ENCODE results near the gene TMEM9. TPM values are rescaled to one million over a fixed set of nuclear protein-coding genes. Genes with fewer than 3 reads are reported as not detected.

TMEM9 gene
- total and polyA plus RNA-seq, 4 donors = 30.5 to 59.5 (median 49.0) TPM

DNA sequence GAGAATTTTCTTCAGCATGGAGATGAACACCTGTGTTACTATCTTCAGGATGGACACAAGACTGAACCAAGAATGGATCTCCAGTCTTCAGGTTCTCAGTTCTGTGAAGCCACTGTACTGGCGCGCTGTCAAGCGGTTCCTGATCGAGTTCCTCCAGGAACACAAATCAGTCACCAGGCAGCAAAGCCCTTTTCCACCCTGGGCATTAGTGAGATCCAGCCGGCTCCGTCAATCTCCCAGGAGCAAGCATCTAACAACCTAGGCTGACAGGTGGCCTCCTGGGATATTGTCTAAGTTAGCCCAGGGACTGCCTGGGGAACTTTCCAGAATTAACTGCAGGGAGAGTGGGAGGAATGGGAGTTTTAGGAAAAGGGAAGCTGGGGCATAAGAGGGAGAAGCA lies 26.6 kb upstream of the TMEM9 start:
- Histone ChIP-seq H3K4me3 (ENCODE audit: low read depth in 1 of 3, low read length in 3 of 3) (no peak overlapping the region), H3K4me1 (ENCODE audit: control insufficient read depth in 4 of 4, insufficient read depth in 4 of 4, low read length in 3 of 4) (peaks cover 0 to 2% (median 0%) of the 10 kb centered on the region in 4 donors), H3K9ac (ENCODE audit: low read depth in 1 of 2, low read length in 2 of 2) (no peak overlapping the region), H3K36me3 (ENCODE audit: control insufficient read depth in 4 of 4, insufficient read depth in 3 of 4, low read depth in 1 of 4, low read length in 3 of 4) (no peaks in the 10 kb centered on the region), H3K27ac (ENCODE audit: low read depth in 1 of 2, low read length in 2 of 2) (no peak overlapping the region), H3K27me3 (ENCODE audit: control insufficient read depth in 4 of 4, insufficient read depth in 4 of 4, low read length in 3 of 4) (no peaks in the 10 kb centered on the region), H3K9me3 (ENCODE audit: control insufficient read depth in 4 of 4, low read length in 3 of 4) (no peaks in the 10 kb centered on the region)
- TF ChIP-seq GABPA (IDR thresholded peaks at IDR 0.05 in 1 of 2, conservative IDR thresholded peaks at IDR 0.05 in 1 of 2) (no peak), RXRA (IDR thresholded peaks at IDR 0.05) (no peak), NR2F2 (IDR thresholded peaks at IDR 0.05) (no peak), FOXA1 (IDR thresholded peaks at IDR 0.05) (no peak), HNF4A (conservative IDR thresholded peaks at IDR 0.05) (no peak), YY1 (IDR thresholded peaks at IDR 0.05) (no peak)
- TF ChIP-seq, protein P1, sequence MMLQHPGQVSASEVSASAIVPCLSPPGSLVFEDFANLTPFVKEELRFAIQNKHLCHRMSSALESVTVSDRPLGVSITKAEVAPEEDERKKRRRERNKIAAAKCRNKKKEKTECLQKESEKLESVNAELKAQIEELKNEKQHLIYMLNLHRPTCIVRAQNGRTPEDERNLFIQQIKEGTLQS (IDR thresholded peaks at IDR 0.05) = no peak
- TF ChIP-seq, protein P2, sequence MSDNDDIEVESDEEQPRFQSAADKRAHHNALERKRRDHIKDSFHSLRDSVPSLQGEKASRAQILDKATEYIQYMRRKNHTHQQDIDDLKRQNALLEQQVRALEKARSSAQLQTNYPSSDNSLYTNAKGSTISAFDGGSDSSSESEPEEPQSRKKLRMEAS (IDR thresholded peaks at IDR 0.05) = no peak
- no peak for DNase-seq (ENCODE audit: low spot score)
- 89% methylated on average over 6 of the region's 6 CpGs for WGBS

DNA sequence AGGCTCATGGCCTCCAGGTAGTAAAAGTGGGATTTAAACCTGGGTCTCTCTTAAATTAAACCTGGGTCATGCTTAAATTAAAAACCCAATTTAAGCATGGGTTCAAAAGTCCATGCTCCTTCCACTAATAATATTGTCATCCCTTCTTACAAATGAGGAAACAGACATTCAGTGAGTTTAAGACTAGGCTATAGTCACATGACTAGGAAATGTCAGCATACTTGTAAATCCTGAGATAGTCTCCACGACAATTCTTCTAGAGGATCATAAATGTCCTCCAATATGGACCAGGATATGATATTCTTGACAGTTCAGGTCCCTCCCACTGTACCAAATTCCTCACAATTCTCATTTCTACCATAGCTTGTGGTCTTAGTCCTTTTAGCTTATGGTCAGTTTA lies 25.9 kb upstream of the TMEM9 start:
- no peaks in the 10 kb centered on the region for H3K27me3 ChIP-seq (ENCODE audit: control insufficient read depth in 4 of 4, insufficient read depth in 4 of 4, low read length in 3 of 4)
- H3K9me3 ChIP-seq (ENCODE audit: control insufficient read depth in 4 of 4, low read length in 3 of 4) = no peaks in the 10 kb centered on the region
- H3K4me1 ChIP-seq (ENCODE audit: control insufficient read depth in 4 of 4, insufficient read depth in 4 of 4, low read length in 3 of 4) = peaks cover 0 to 2% (median 1%) of the 10 kb centered on the region in 4 donors
- no peak overlapping the region for H3K9ac ChIP-seq (ENCODE audit: low read depth in 1 of 2, low read length in 2 of 2)
- no peak for DNase-seq (ENCODE audit: low spot score)
- WGBS = 67% methylated on average over 1 of the region's 1 CpG
- TF ChIP-seq EGR1 (IDR thresholded peaks at IDR 0.05; ENCODE audit: low read depth in 2 of 2) = no peak
- no peak for TF ChIP-seq JUND (IDR thresholded peaks at IDR 0.05)
- TF ChIP-seq, protein P2 (IDR thresholded peaks at IDR 0.05) = no peak
- no peak for TF ChIP-seq NR2F2 (IDR thresholded peaks at IDR 0.05)
- TF ChIP-seq, protein P3, sequence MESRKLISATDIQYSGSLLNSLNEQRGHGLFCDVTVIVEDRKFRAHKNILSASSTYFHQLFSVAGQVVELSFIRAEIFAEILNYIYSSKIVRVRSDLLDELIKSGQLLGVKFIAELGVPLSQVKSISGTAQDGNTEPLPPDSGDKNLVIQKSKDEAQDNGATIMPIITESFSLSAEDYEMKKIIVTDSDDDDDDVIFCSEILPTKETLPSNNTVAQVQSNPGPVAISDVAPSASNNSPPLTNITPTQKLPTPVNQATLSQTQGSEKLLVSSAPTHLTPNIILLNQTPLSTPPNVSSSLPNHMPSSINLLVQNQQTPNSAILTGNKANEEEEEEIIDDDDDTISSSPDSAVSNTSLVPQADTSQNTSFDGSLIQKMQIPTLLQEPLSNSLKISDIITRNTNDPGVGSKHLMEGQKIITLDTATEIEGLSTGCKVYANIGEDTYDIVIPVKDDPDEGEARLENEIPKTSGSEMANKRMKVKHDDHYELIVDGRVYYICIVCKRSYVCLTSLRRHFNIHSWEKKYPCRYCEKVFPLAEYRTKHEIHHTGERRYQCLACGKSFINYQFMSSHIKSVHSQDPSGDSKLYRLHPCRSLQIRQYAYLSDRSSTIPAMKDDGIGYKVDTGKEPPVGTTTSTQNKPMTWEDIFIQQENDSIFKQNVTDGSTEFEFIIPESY (IDR thresholded peaks at IDR 0.05) = no peak
- TF ChIP-seq FOXA2 (IDR thresholded peaks at IDR 0.05) = no peak
- TF ChIP-seq HNF4A (conservative IDR thresholded peaks at IDR 0.05) = no peak
- H3K4me3 ChIP-seq (ENCODE audit: low read depth in 1 of 3, low read length in 3 of 3) = no peak overlapping the region
- no peaks in the 10 kb centered on the region for H3K36me3 ChIP-seq (ENCODE audit: control insufficient read depth in 4 of 4, insufficient read depth in 3 of 4, low read depth in 1 of 4, low read length in 3 of 4)
- no peak overlapping the region for H3K27ac ChIP-seq (ENCODE audit: low read depth in 1 of 2, low read length in 2 of 2)

DNA sequence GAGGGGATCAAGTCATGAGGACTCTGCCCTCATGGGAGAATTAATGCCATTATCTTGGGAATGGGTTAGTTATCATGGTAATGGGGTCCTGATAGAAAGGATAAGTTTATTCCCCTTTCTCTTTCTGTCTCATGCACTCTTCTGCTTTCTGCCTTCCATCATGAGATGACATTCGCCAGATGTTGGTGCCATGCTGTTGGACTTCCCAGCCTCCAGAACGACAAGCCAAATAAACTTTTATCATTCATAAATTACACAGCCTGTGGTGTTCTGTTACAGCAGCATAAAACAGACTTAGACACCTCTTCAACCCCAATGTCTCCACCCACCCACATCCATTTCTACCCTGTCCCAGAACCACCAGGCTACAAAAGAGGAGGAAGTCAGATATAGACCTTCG lies 24.4 kb upstream of the TMEM9 start:
- TF ChIP-seq YY1 (IDR thresholded peaks at IDR 0.05) (no peak), FOXA1 (IDR thresholded peaks at IDR 0.05) (no peak), RAD21 (IDR thresholded peaks at IDR 0.05) (no peak), HNF4G (IDR thresholded peaks at IDR 0.05) (no peak), RXRA (IDR thresholded peaks at IDR 0.05) (no peak), NR2F2 (IDR thresholded peaks at IDR 0.05) (no peak), FOXA2 (IDR thresholded peaks at IDR 0.05) (no peak), EGR1 (IDR thresholded peaks at IDR 0.05; ENCODE audit: low read depth in 2 of 2) (no peak), TAF1 (conservative IDR thresholded peaks at IDR 0.05) (no peak)
- TF ChIP-seq, protein P1 (IDR thresholded peaks at IDR 0.05) = no peak
- TF ChIP-seq, protein P4, sequence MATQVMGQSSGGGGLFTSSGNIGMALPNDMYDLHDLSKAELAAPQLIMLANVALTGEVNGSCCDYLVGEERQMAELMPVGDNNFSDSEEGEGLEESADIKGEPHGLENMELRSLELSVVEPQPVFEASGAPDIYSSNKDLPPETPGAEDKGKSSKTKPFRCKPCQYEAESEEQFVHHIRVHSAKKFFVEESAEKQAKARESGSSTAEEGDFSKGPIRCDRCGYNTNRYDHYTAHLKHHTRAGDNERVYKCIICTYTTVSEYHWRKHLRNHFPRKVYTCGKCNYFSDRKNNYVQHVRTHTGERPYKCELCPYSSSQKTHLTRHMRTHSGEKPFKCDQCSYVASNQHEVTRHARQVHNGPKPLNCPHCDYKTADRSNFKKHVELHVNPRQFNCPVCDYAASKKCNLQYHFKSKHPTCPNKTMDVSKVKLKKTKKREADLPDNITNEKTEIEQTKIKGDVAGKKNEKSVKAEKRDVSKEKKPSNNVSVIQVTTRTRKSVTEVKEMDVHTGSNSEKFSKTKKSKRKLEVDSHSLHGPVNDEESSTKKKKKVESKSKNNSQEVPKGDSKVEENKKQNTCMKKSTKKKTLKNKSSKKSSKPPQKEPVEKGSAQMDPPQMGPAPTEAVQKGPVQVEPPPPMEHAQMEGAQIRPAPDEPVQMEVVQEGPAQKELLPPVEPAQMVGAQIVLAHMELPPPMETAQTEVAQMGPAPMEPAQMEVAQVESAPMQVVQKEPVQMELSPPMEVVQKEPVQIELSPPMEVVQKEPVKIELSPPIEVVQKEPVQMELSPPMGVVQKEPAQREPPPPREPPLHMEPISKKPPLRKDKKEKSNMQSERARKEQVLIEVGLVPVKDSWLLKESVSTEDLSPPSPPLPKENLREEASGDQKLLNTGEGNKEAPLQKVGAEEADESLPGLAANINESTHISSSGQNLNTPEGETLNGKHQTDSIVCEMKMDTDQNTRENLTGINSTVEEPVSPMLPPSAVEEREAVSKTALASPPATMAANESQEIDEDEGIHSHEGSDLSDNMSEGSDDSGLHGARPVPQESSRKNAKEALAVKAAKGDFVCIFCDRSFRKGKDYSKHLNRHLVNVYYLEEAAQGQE (IDR thresholded peaks at IDR 0.05) = no peak
- TF ChIP-seq, protein P3 (IDR thresholded peaks at IDR 0.05) = no peak
- TF ChIP-seq, protein P5, sequence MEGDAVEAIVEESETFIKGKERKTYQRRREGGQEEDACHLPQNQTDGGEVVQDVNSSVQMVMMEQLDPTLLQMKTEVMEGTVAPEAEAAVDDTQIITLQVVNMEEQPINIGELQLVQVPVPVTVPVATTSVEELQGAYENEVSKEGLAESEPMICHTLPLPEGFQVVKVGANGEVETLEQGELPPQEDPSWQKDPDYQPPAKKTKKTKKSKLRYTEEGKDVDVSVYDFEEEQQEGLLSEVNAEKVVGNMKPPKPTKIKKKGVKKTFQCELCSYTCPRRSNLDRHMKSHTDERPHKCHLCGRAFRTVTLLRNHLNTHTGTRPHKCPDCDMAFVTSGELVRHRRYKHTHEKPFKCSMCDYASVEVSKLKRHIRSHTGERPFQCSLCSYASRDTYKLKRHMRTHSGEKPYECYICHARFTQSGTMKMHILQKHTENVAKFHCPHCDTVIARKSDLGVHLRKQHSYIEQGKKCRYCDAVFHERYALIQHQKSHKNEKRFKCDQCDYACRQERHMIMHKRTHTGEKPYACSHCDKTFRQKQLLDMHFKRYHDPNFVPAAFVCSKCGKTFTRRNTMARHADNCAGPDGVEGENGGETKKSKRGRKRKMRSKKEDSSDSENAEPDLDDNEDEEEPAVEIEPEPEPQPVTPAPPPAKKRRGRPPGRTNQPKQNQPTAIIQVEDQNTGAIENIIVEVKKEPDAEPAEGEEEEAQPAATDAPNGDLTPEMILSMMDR (IDR thresholded peaks at IDR 0.05; ENCODE audit: low read depth, low read length, missing input control) = no peak
- peaks cover 4 to 8% (median 7%) of the 10 kb centered on the region in 4 donors for H3K4me1 ChIP-seq (ENCODE audit: control insufficient read depth in 4 of 4, insufficient read depth in 4 of 4, low read length in 3 of 4)
- H3K36me3 ChIP-seq (ENCODE audit: control insufficient read depth in 4 of 4, insufficient read depth in 3 of 4, low read depth in 1 of 4, low read length in 3 of 4) = no peaks in the 10 kb centered on the region
- no peak overlapping the region for H3K27ac ChIP-seq (ENCODE audit: low read depth in 1 of 2, low read length in 2 of 2)
- no peaks in the 10 kb centered on the region for H3K9me3 ChIP-seq (ENCODE audit: control insufficient read depth in 4 of 4, low read length in 3 of 4)
- H3K27me3 ChIP-seq (ENCODE audit: control insufficient read depth in 4 of 4, insufficient read depth in 4 of 4, low read length in 3 of 4) = no peaks in the 10 kb centered on the region
- WGBS = 63% methylated on average over 3 of the region's 3 CpGs
- no peak overlapping the region for H3K9ac ChIP-seq (ENCODE audit: low read depth in 1 of 2, low read length in 2 of 2)
- no peak overlapping the region for H3K4me3 ChIP-seq (ENCODE audit: low read depth in 1 of 3, low read length in 3 of 3)
- DNase-seq (ENCODE audit: low spot score) = no peak

Data from liver (tissue), 9 donors.